SHP77 (cell line): ENCODE results near the gene CT45A2.
"Not testable (repeated sequence)": the region's sequence is repeated elsewhere in the genome, so short reads cannot be mapped to it uniquely, and the experiment has no call there.

Experiments used
- DNase-seq, 2 experiments: peaks; one replicate each; lab custom pipeline; 2025; lab: John Stamatoyannopoulos, UW

The CT45A2 gene

GRCh38 chrX:135819912-135820311 is at the start of gene CT45A2:
Gene CT45A2, minus strand, starts transcription at chrX:135820012. Its CDS starts 3,747 bp downstream, at chrX:135816265.
- DNase-seq, result not testable (repeated sequence)

- DNase-seq, result not testable (repeated sequence)
These were observed 34.6 kb upstream of the CT45A2 start, which contains the start of gene CT45A8 for GRCh38 chrX:135854438-135854837. Gene CT45A8, minus strand, starts transcription at chrX:135854538. Its CDS starts 3,755 bp downstream, at chrX:135850783.

- DNase-seq, result not testable (repeated sequence)
These were observed 17.4 kb upstream of the CT45A2 start, which contains the start of gene CT45A7 for GRCh38 chrX:135837180-135837579. Gene CT45A7, minus strand, starts transcription at chrX:135837280. Its CDS starts 3,747 bp downstream, at chrX:135833533.

- DNase-seq, result not testable (repeated sequence)
These were observed 17.1 kb downstream of the CT45A2 start, which contains the start of gene CT45A6 for GRCh38 chrX:135802687-135803086. Gene CT45A6, minus strand, starts transcription at chrX:135802787. Its CDS starts 3,794 bp downstream, at chrX:135798993.

- not testable (repeated sequence) for DNase-seq
These were observed 34.4 kb downstream of the CT45A2 start, which contains the start of gene CT45A5 for GRCh38 chrX:135785403-135785802. Gene CT45A5, minus strand, starts transcription at chrX:135785503. Its CDS starts 3,774 bp downstream, at chrX:135781729.

- DNase-seq, result not testable (repeated sequence)
These were observed 51.7 kb downstream of the CT45A2 start, which contains the start of gene CT45A3 for GRCh38 chrX:135768091-135768490. Gene CT45A3, minus strand, starts transcription at chrX:135768191. Its CDS starts 3,747 bp downstream, at chrX:135764444.
